Lower leg skin (tissue), 4 donors: ENCODE results near the gene PKP2. TPM values are rescaled to one million over a fixed set of nuclear protein-coding genes. Genes with fewer than 3 reads are reported as not detected.
"Not testable (repeated sequence)": the region's sequence is repeated elsewhere in the genome, so short reads cannot be mapped to it uniquely, and the experiment has no call there.

Experiments
- DNase-seq, 2 donors: peaks; one replicate each; pipeline ENCODE4 v3.0.0-alpha.2; 2019; ENCODE audit warnings: low spot score in 2 of 2
- H3K4me3 ChIP-seq: fragments of 200-600 bp; sonication (generic); 2 replicates; pipeline ENCODE4 v1.5.1; 2017; ENCODE audit warnings: mild to moderate bottlenecking, low read depth; ENCODE audit not compliant: poor library complexity, severe bottlenecking
- CTCF ChIP-seq, 3 donors: fragments of 450-650 bp; IDR thresholded peaks; one replicate each; pipeline ENCODE4 v1.5.1; 2016; ENCODE audit warnings: antibody characterized with exemption in 3 of 3, mild to moderate bottlenecking in 3 of 3, moderate library complexity in 2 of 3
- POLR2A ChIP-seq, 2 donors: fragments of 450-650 bp; IDR thresholded peaks; one replicate each; pipeline ENCODE4 v1.6.1; 2016 to 2017; ENCODE audit warnings: antibody characterized with exemption in 2 of 2, mild to moderate bottlenecking in 1 of 2, moderate library complexity in 1 of 2
- WGBS, 2 donors: methylation state at CpG; one replicate each; pipeline ENCODE4 v1.1.5; 2018; 5-methylcytosine and 5-hydroxymethylcytosine counted together
- intact Hi-C: fragments of 100-400 bp; cut with DNase I; formaldehyde crosslinking; loops from one replicate; pipeline ENCODE4 v1.15.0; 2023; ENCODE audit warnings: low total_unique reads
- total RNA-seq, 4 donors: library from RNA; depleted of rRNA; stranded (reverse); fragments of >200 nt; gene quantifications; one replicate each; pipeline ENCODE4 v1.1.0, GENCODE V29; 2016

PKP2 gene
- total RNA-seq, 4 donors from 2014 or later = 7.5 to 10.5 (median 9.2) TPM

- no peak overlapping the region for H3K4me3 ChIP-seq
- intact Hi-C loops = no loop called here
- no peak for DNase-seq
- 80 to 90% methylated on average over 3 of the region's 3 CpGs for WGBS, 2 donors
- no peak for TF ChIP-seq CTCF (IDR thresholded peaks at IDR 0.05)
- no peak for TF ChIP-seq POLR2A (IDR thresholded peaks at IDR 0.05)
Measured at GRCh38 chr12:32887058-32887457, 9.5 kb downstream of the PKP2 start.

- DNase-seq = no peak
- 73 to 75% methylated on average over 4 of the region's 4 CpGs for WGBS, 2 donors
- no peak for TF ChIP-seq POLR2A (IDR thresholded peaks at IDR 0.05)
- TF ChIP-seq CTCF (IDR thresholded peaks at IDR 0.05) = no peak
- intact Hi-C loops = no loop called here
- no peak overlapping the region for H3K4me3 ChIP-seq
Measured at GRCh38 chr12:32885831-32886230, 10.7 kb downstream of the PKP2 start.

GRCh38 chr12:32884962-32885361, 11.6 kb downstream of the PKP2 start:
- H3K4me3 ChIP-seq = no peak overlapping the region
- intact Hi-C loops = no loop called here
- WGBS, 2 donors = 80 to 83% methylated on average over 4 of the region's 4 CpGs
- DNase-seq = no peak
- TF ChIP-seq POLR2A (IDR thresholded peaks at IDR 0.05) (no peak), CTCF (IDR thresholded peaks at IDR 0.05) (no peak)

GRCh38 chr12:32881702-32882101, 14.9 kb downstream of the PKP2 start:
- WGBS, 2 donors = 73 to 86% methylated on average over 7 of the region's 7 CpGs
- intact Hi-C loops = no loop called here
- H3K4me3 ChIP-seq = no peak overlapping the region
- TF ChIP-seq CTCF (IDR thresholded peaks at IDR 0.05) = no peak
- no peak for TF ChIP-seq POLR2A (IDR thresholded peaks at IDR 0.05)
- DNase-seq = no peak

GRCh38 chr12:32881107-32881506, 15.5 kb downstream of the PKP2 start:
- intact Hi-C loops = no loop called here
- 52 to 63% methylated on average over 3 of the region's 3 CpGs for WGBS, 2 donors
- no peak for TF ChIP-seq POLR2A (IDR thresholded peaks at IDR 0.05)
- no peak for TF ChIP-seq CTCF (IDR thresholded peaks at IDR 0.05)
- H3K4me3 ChIP-seq = no peak overlapping the region
- peak in 1 of 2 donors; percentile 31 for DNase-seq

GRCh38 chr12:32879066-32879465, 17.5 kb downstream of the PKP2 start:
- H3K4me3 ChIP-seq, DNase-seq, intact Hi-C loops: not testable (repeated sequence)
- 82 to 92% methylated on average over 7 of the region's 7 CpGs for WGBS, 2 donors
